IMR-90 (cell line): ENCODE data around the gene TPM4. TPM values are rescaled to one million over a fixed set of nuclear protein-coding genes. Genes with fewer than 3 reads are reported as not detected.
"Not testable (repeated sequence)": the region's sequence is repeated elsewhere in the genome, so short reads cannot be mapped to it uniquely, and the experiment has no call there.

Source experiments
- ATAC-seq: fragments of 200-7000 bp; cut with Tn5 transposase; 2 replicates; pipeline ENCODE4 v1.9.1; 2020; ENCODE audit warnings: low read depth, mild to moderate bottlenecking, moderate library complexity
- BruUV-seq: library from RNA; stranded (reverse); fragments of 400-500 nt; replicated peaks from 2 replicates; lab custom pipeline; 2021; lab: Mats Ljungman, UMichigan
- CTCF ChIA-PET: fragments of 300-600 bp; formaldehyde crosslinking; extraction: SDS; loops from one replicate; lab custom pipeline; 2021; ENCODE audit warnings: antibody characterized with exemption; lab: Yijun Ruan, JAX
- POLR2A ChIA-PET: fragments of 300-600 bp; sonication (Branson Sonifier 250); formaldehyde crosslinking; loops from one replicate; lab custom pipeline; 2022; ENCODE audit warnings: antibody characterized with exemption; ENCODE audit not compliant: unreplicated experiment; lab: Charles Lee
- DNase-seq: peaks from one replicate; pipeline ENCODE4 v3.0.0; 2013
- H2AFZ ChIP-seq: replicated peaks from 2 replicates; pipeline ENCODE3; 2013; ENCODE audit warnings: low read length, mild to moderate bottlenecking; ENCODE audit not compliant: poor library complexity
- H2AK5ac ChIP-seq: 2 replicates; pipeline ENCODE4 v1.6.1; 2013; ENCODE audit warnings: low read depth, low read length, inconsistent platforms
- H2AK9ac ChIP-seq: replicated peaks from 2 replicates; pipeline ENCODE3; 2013; ENCODE audit warnings: mild to moderate bottlenecking, low read depth, low read length, moderate library complexity; ENCODE audit not compliant: poor library complexity
- H2BK120ac ChIP-seq: 2 replicates; pipeline ENCODE4 v1.6.1; 2013; ENCODE audit warnings: low read depth, low read length, inconsistent platforms
- H2BK15ac ChIP-seq: 3 replicates; pipeline ENCODE4 v1.6.1; 2013; ENCODE audit warnings: low read depth, low read length, inconsistent platforms
- H2BK20ac ChIP-seq: 2 replicates; pipeline ENCODE4 v1.6.1; 2013; ENCODE audit warnings: low read depth, mild to moderate bottlenecking, inconsistent platforms, low read length, moderate library complexity
- H2BK5ac ChIP-seq: 2 replicates; pipeline ENCODE4 v1.6.1; 2013; ENCODE audit warnings: mild to moderate bottlenecking, low read depth, low read length, inconsistent platforms; ENCODE audit not compliant: poor library complexity, severe bottlenecking
- H3K14ac ChIP-seq: replicated peaks from 2 replicates; pipeline ENCODE4 v1.6.1; 2013; ENCODE audit warnings: low read depth, low read length, inconsistent platforms
- H3K18ac ChIP-seq: 2 replicates; pipeline ENCODE4 v1.6.1; 2013; ENCODE audit warnings: low read depth, low read length, control low read depth
- H3K23ac ChIP-seq: 2 replicates; pipeline ENCODE4 v1.6.1; 2013; ENCODE audit warnings: low read depth, low read length, inconsistent platforms
- H3K27ac ChIP-seq: 2 replicates; pipeline ENCODE4 v1.5.1; 2013; ENCODE audit warnings: mild to moderate bottlenecking, control low read depth, low read length; ENCODE audit not compliant: insufficient read depth
- H3K27me3 ChIP-seq: 2 replicates; pipeline ENCODE4 v1.6.1; 2013; ENCODE audit warnings: low read length; ENCODE audit not compliant: control insufficient read depth, insufficient read depth
- H3K36me3 ChIP-seq: 2 replicates; pipeline ENCODE4 v1.6.1; 2013; ENCODE audit warnings: low read length, mixed read lengths; ENCODE audit not compliant: control insufficient read depth, insufficient read depth
- H3K4ac ChIP-seq: 2 replicates; pipeline ENCODE4 v1.6.1; 2013; ENCODE audit warnings: low read depth, low read length, inconsistent platforms
- H3K4me1 ChIP-seq: 2 replicates; pipeline ENCODE4 v1.6.1; 2013; ENCODE audit warnings: low read length, mixed read lengths; ENCODE audit not compliant: control insufficient read depth, insufficient read depth
- H3K4me2 ChIP-seq: 2 replicates; pipeline ENCODE4 v1.6.1; 2013; ENCODE audit warnings: low read depth, mild to moderate bottlenecking, control low read depth, low read length, moderate library complexity
- H3K4me3 ChIP-seq: 2 replicates; pipeline ENCODE4 v1.5.1; 2013; ENCODE audit warnings: low read depth, mild to moderate bottlenecking, control low read depth, low read length, moderate library complexity; ENCODE audit not compliant: insufficient read depth
- H3K56ac ChIP-seq: 2 replicates; pipeline ENCODE4 v1.6.1; 2013; ENCODE audit warnings: low read length, inconsistent platforms; ENCODE audit not compliant: insufficient read depth; ENCODE audit errors: extremely low read depth
- H3K79me1 ChIP-seq, 2 experiments: 2 replicates each; pipeline ENCODE4 v1.6.1; 2013; ENCODE audit warnings: low read length in 2 of 2, inconsistent platforms in 1 of 2, low read depth in 1 of 2
- H3K9ac ChIP-seq: 2 replicates; pipeline ENCODE4 v1.6.1; 2013; ENCODE audit warnings: low read depth, low read length, control low read depth
- H3K9me1 ChIP-seq: 2 replicates; pipeline ENCODE4 v1.6.1; 2013; ENCODE audit warnings: low read length, inconsistent platforms; ENCODE audit not compliant: insufficient read depth
- H3K9me3 ChIP-seq: 2 replicates; pipeline ENCODE4 v1.6.1; 2013; ENCODE audit warnings: low read length; ENCODE audit not compliant: control insufficient read depth, insufficient read depth
- H4K20me1 ChIP-seq: 2 replicates; pipeline ENCODE4 v1.6.1; 2013; ENCODE audit warnings: low read length, inconsistent platforms; ENCODE audit not compliant: insufficient read depth
- H4K5ac ChIP-seq: 2 replicates; pipeline ENCODE4 v1.6.1; 2013; ENCODE audit warnings: mild to moderate bottlenecking, low read depth, low read length, control low read depth
- H4K8ac ChIP-seq, 2 experiments: 2 replicates each; pipeline ENCODE4 v1.6.1; 2013; ENCODE audit warnings: low read depth in 2 of 2, low read length in 2 of 2, control low read depth in 1 of 2, inconsistent platforms in 1 of 2
- H4K91ac ChIP-seq: 2 replicates; pipeline ENCODE4 v1.6.1; 2013; ENCODE audit warnings: low read depth, low read length, inconsistent platforms; ENCODE audit not compliant: insufficient read depth
- WGBS, 2 experiments: methylation state at CpG; one replicate each; pipeline versions ENCODE4 v1.1.5 to v1.1.7; 2013; ENCODE audit warnings: missing lambda C conversion rate in 2 of 2; ENCODE audit not compliant: insufficient read length in 1 of 2; ENCODE audit errors: extremely low coverage in 2 of 2; 5-methylcytosine and 5-hydroxymethylcytosine counted together
- dilution Hi-C: fragments of 300-500 bp; cut with HindIII; formaldehyde crosslinking; loops from one replicate; pipeline ENCODE4 v1.14.3; 2018; ENCODE audit warnings: low sequenced_read_pairs; ENCODE audit not compliant: unreplicated experiment
- in situ Hi-C: fragments of 300-500 bp; cut with MboI; formaldehyde crosslinking; loops from 3 replicates; pipeline ENCODE4 v1.14.3; 2019; ENCODE audit warnings: low sequenced_read_pairs, inconsistent platforms, mixed read lengths
- intact Hi-C: fragments of 100-400 bp; cut with micrococcal nuclease; formaldehyde crosslinking; loops from 2 replicates; pipeline ENCODE4 v1.10.0; 2022
- polyA plus RNA-seq, 3 experiments: library from polyadenylated mRNA; depleted of rRNA; stranded (reverse); fragments of >200 nt; gene quantifications; 2 replicates each; pipeline ENCODE4 v1.2.3, GENCODE V29; 2012; ENCODE audit warnings: low replicate concordance in 1 of 3
- total RNA-seq: library from RNA; depleted of rRNA; stranded (reverse); fragments of >200 nt; gene quantifications from 2 replicates; pipeline ENCODE4 v1.2.3, GENCODE V29; 2012

Gene TPM4
- total and polyA plus RNA-seq, 2 of the 4 experiments (the other 2 are of a cell fraction), result 1,075 to 1,160 TPM

DNA sequence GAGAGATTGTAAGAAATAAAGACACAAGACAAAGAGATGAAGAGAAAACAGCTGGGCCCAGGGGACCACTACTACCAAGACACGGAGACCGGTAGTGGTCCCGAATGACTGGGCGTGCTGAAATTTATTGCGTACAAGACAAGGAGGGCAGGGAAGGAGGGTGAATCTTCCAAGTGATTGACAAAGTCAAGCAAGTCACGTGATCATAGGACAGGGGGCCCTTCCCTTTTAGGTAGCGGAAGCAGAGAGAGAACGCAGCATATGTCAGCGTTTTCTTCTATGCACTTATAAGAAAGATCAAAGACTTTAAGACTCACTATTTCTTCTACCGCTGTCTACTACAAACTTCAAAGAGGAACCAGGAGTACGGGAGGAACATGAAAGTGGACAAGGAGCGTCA is 46.1 kb upstream of the TPM4 start:
- H2AK9ac ChIP-seq, H3K27me3 ChIP-seq, H3K23ac ChIP-seq, H3K27ac ChIP-seq, H2BK120ac ChIP-seq, BruUV-seq, H3K4me2 ChIP-seq, H3K36me3 ChIP-seq, H4K91ac ChIP-seq, H3K9me1 ChIP-seq, dilution Hi-C loops, ATAC-seq, DNase-seq, H2BK20ac ChIP-seq, H3K4me3 ChIP-seq, H3K14ac ChIP-seq, CTCF ChIA-PET, H3K4ac ChIP-seq, H4K5ac ChIP-seq, H2BK5ac ChIP-seq, H3K4me1 ChIP-seq, H4K8ac ChIP-seq, H2BK15ac ChIP-seq, H2AFZ ChIP-seq, H3K79me1 ChIP-seq, POLR2A ChIA-PET, H3K9ac ChIP-seq, intact Hi-C loops, H3K56ac ChIP-seq, H2AK5ac ChIP-seq, H3K18ac ChIP-seq, in situ Hi-C loops, H3K9me3 ChIP-seq, H4K20me1 ChIP-seq: not testable (repeated sequence)
- WGBS, 2 experiments, result no CpG with 5 or more reads among the region's 12 CpGs
